Measurements from ENCODE around the gene OR51D1.

DNA sequence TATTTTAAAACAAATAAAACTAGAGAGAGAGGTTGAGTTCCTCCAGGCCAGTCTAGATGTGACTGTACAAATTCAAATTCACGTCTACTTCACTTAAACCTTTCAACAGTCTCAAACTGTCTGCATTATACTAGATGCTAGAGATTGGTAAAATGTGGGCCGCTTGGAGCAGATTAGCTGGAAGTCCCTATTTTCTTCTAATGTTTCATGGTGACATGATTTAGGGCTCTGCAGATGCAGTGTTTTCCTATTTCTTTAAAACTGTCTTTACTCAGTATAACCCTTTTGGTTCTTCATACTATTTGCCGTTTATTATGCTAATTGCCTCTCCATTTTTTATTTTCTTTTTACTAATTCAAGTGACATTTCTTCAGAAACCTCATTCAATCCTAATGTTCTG lies 26.9 kb downstream of the OR51D1 start:
- TF ChIP-seq, protein P1, sequence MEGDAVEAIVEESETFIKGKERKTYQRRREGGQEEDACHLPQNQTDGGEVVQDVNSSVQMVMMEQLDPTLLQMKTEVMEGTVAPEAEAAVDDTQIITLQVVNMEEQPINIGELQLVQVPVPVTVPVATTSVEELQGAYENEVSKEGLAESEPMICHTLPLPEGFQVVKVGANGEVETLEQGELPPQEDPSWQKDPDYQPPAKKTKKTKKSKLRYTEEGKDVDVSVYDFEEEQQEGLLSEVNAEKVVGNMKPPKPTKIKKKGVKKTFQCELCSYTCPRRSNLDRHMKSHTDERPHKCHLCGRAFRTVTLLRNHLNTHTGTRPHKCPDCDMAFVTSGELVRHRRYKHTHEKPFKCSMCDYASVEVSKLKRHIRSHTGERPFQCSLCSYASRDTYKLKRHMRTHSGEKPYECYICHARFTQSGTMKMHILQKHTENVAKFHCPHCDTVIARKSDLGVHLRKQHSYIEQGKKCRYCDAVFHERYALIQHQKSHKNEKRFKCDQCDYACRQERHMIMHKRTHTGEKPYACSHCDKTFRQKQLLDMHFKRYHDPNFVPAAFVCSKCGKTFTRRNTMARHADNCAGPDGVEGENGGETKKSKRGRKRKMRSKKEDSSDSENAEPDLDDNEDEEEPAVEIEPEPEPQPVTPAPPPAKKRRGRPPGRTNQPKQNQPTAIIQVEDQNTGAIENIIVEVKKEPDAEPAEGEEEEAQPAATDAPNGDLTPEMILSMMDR (conservative IDR thresholded peaks at IDR 0.05 in 1 of 2, IDR thresholded peaks at IDR 0.05 in 1 of 2; ENCODE audit: extremely low read depth in 1 of 2, insufficient read depth in 1 of 2, low read depth in 1 of 2, low read length in 2 of 2) = no peak
- no peak for TF ChIP-seq EZH2 (IDR thresholded peaks at IDR 0.05; ENCODE audit: borderline replicate concordance, low read length)

All from mammary epithelial cell (primary cell).